Measurements from ENCODE around the gene LMBR1. TPM values are rescaled to one million over a fixed set of nuclear protein-coding genes. Genes with fewer than 3 reads are reported as not detected.
"Not testable (repeated sequence)": the region's sequence is repeated elsewhere in the genome, so short reads cannot be mapped to it uniquely, and the experiment has no call there.

The LMBR1 gene
- total RNA-seq, 4 donors from 2014 or later = 38.0 to 81.3 (median 56.4) TPM

GRCh38 chr7:156640257-156640948 lies 252.6 kb downstream of the LMBR1 start, which contains the start of gene RNF32:
Gene RNF32 (plus strand): TSS chr7:156640774. CDS start chr7:156643878, 3,104 bp downstream.
- no peaks in the 10 kb centered on the region for H3K36me3 ChIP-seq
- intact Hi-C loops (cut with DNase I) = loop anchor here (10.0 kb wide), 2 partner anchors 56 to 996 kb away; partner anchors contain the start of gene RBM33
- 3% methylated on average over 33 of the region's 85 CpGs for WGBS
- H3K4me3 ChIP-seq = peak within 1 kb of the TSS; percentile 57 to 89 (median 68)
- H3K27ac ChIP-seq (replicated peaks in 1 of 4) = peak within 1 kb of the TSS; percentile 8 to 71 (median 58)
- H3K27me3 ChIP-seq = peaks cover 0 to 7% (median 0%) of the 10 kb centered on the region in 4 donors
- peaks cover 0 to 8% (median 0%) of the 10 kb centered on the region in 4 donors for H3K9me3 ChIP-seq
- DNase-seq (ENCODE audit: extremely low spot score) = peak; percentile 95
- H3K4me1 ChIP-seq = peaks cover 7 to 21% (median 19%) of the 10 kb centered on the region in 4 donors
- TF ChIP-seq POLR2AphosphoS5 (IDR thresholded peaks at IDR 0.05) (peak; percentile 80 to 86), EP300 (IDR thresholded peaks at IDR 0.05) (no peak)

- H3K4me3 ChIP-seq = peak overlapping the region; percentile 57 to 89 (median 68)
- intact Hi-C loops (cut with DNase I) = loop anchor here (10.0 kb wide), 2 partner anchors 55 to 995 kb away; partner anchors contain the start of gene RBM33
- H3K4me1 ChIP-seq = peaks cover 7 to 21% (median 19%) of the 10 kb centered on the region in 4 donors
- no peaks in the 10 kb centered on the region for H3K36me3 ChIP-seq
- WGBS = 56% methylated on average over 28 of the region's 52 CpGs
- peaks cover 0 to 7% (median 0%) of the 10 kb centered on the region in 4 donors for H3K27me3 ChIP-seq
- no peak for DNase-seq (ENCODE audit: extremely low spot score)
- TF ChIP-seq CTCF (IDR thresholded peaks at IDR 0.05) (no peak), POLR2AphosphoS5 (IDR thresholded peaks at IDR 0.05) (no peak), EP300 (IDR thresholded peaks at IDR 0.05) (no peak), POLR2A (IDR thresholded peaks at IDR 0.05; ENCODE audit: low read depth) (no peak)
- peak overlapping the region; percentile 5 to 71 (median 58) for H3K27ac ChIP-seq (replicated peaks in 1 of 4)
- H3K9me3 ChIP-seq = peaks cover 0 to 8% (median 0%) of the 10 kb centered on the region in 4 donors
Observed at GRCh38 chr7:156639426-156640256, 253.3 kb downstream of the LMBR1 start.

- 97% methylated on average over 8 of the region's 8 CpGs for WGBS
- intact Hi-C loops (cut with DNase I) = no loop called here
- Histone ChIP-seq H3K9me3 (peaks cover 0 to 8% (median 0%) of the 10 kb centered on the region in 4 donors), H3K4me3 (no peak overlapping the region), H3K36me3 (no peaks in the 10 kb centered on the region), H3K4me1 (peaks cover 7 to 21% (median 19%) of the 10 kb centered on the region in 4 donors), H3K27ac (replicated peaks in 1 of 4) (no peak overlapping the region), H3K27me3 (peaks cover 0 to 7% (median 0%) of the 10 kb centered on the region in 4 donors)
- DNase-seq (ENCODE audit: extremely low spot score) = no peak
- TF ChIP-seq EP300 (IDR thresholded peaks at IDR 0.05) (no peak), POLR2AphosphoS5 (IDR thresholded peaks at IDR 0.05) (no peak), POLR2A (IDR thresholded peaks at IDR 0.05; ENCODE audit: low read depth) (no peak), CTCF (IDR thresholded peaks at IDR 0.05) (no peak)
Observed at GRCh38 chr7:156638443-156639077, 254.4 kb downstream of the LMBR1 start.

- peaks cover 7 to 21% (median 19%) of the 10 kb centered on the region in 4 donors for H3K4me1 ChIP-seq
- H3K9me3 ChIP-seq; H3K4me3 ChIP-seq; intact Hi-C loops (cut with DNase I); H3K36me3 ChIP-seq; H3K27ac ChIP-seq (replicated peaks in 1 of 4); H3K27me3 ChIP-seq; DNase-seq (ENCODE audit: extremely low spot score): not testable (repeated sequence)
- 95% methylated on average over 7 of the region's 7 CpGs for WGBS
Observed at GRCh38 chr7:156637093-156637492, 255.9 kb downstream of the LMBR1 start.

GRCh38 chr7:156635529-156636385 lies 257.2 kb downstream of the LMBR1 start:
- 83% methylated on average over 7 of the region's 7 CpGs for WGBS
- no peak for DNase-seq (ENCODE audit: extremely low spot score)
- Histone ChIP-seq H3K9me3 (peaks cover 0 to 8% (median 0%) of the 10 kb centered on the region in 4 donors), H3K36me3 (no peaks in the 10 kb centered on the region), H3K27me3 (peaks cover 0 to 7% (median 0%) of the 10 kb centered on the region in 4 donors), H3K4me1 (peaks cover 7 to 14% (median 13%) of the 10 kb centered on the region in 4 donors), H3K4me3 (no peak overlapping the region), H3K27ac (replicated peaks in 1 of 4) (no peak overlapping the region)
- intact Hi-C loops (cut with DNase I) = no loop called here
- TF ChIP-seq CTCF (IDR thresholded peaks at IDR 0.05) = no peak
- no peak for TF ChIP-seq POLR2A (IDR thresholded peaks at IDR 0.05; ENCODE audit: low read depth)
- no peak for TF ChIP-seq EP300 (IDR thresholded peaks at IDR 0.05)
- TF ChIP-seq POLR2AphosphoS5 (IDR thresholded peaks at IDR 0.05) = no peak
